Kidney glomerular epithelial cell (primary cell): ENCODE measurements around the gene UGT2B28.
A peak's percentile ranks its signal among the peaks of the same experiment; 100 is the strongest.

Source experiments
- DNase-seq: peaks from one replicate; lab custom pipeline; 2025; lab: John Stamatoyannopoulos, UW

UGT2B28 gene

GRCh38 chr4:69343558-69344420 is 63.5 kb downstream of the UGT2B28 start:
- peak; percentile 9 for DNase-seq
